Activated CD8-positive, alpha-beta memory T cell treated with anti-CD3 and anti-CD28 coated beads, Interleukin-2, amount 50 U/mL, for 1 hour (primary cell): Measurements from ENCODE around the gene RHOF.

ENCODE experiments used
- DNase-seq: peaks from one replicate; pipeline ENCODE4 v3.0.0-alpha.2; 2020; ENCODE audit errors: extremely low read depth

RHOF gene

DNA sequence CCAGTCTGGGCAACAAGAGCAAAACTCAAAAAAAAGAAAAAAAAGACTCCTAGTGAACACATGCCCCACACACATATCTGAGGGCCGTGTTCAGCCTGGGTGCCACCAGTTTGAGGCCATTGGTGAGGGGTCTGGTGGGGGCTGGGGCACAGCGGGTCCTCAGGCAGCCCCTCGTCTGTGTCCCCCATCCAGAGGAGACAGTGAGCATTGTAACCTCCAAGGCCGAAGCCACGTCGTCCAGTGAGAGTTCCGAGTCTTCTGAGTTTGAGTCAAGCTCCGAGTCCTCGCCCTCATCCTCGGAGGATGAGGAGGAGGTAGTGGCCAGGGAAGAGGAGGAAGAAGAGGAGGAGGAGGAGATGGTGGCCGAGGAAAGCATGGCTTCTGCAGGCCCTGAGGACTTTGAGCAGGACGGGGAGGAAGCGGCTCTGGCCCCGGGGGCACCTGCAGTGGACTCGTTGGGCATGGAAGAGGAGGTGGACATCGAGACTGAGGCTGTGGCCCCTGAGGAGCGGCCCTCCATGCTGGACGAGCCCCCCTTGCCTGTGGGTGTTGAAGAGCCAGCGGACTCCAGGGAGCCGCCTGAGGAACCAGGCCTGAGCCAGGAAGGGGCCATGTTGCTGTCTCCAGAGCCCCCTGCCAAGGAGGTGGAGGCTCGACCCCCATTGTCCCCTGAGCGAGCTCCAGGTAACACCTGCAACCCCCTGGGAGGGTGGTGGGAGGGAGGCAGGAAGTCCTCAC is 25.9 kb upstream of the RHOF start:
- no peak for DNase-seq

- DNase-seq: no peak
Measured at GRCh38 chr12:121817648-121818043, 24.2 kb upstream of the RHOF start.

DNA sequence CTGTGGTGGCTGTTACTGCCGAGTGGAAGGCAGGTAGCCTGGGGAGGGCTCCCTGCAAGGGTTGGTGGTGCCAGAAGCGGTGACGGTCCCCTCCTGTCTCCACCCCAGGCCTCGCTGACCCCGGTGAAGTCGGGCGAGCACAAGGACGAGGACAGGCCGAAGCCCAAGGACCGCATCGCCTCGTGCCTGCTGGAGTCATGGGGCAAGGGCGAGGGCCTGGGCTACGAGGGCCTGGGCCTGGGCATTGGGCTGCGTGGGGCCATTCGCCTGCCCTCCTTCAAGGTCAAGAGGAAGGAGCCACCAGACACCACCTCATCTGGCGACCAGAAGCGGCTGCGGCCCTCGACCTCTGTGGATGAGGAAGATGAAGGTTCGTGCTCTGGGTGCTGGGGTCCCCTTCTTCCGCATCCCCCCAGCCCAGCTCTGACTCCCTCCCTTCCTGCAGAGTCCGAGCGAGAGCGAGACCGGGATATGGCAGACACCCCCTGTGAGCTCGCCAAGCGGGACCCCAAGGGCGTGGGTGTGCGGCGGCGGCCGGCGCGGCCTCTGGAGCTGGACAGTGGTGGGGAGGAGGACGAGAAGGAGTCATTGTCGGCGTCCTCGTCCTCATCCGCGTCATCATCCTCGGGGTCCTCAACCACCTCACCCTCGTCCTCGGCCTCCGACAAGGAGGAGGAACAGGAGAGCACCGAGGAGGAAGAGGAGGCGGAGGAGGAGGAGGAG is 23.6 kb upstream of the RHOF start:
- DNase-seq: no peak

DNA sequence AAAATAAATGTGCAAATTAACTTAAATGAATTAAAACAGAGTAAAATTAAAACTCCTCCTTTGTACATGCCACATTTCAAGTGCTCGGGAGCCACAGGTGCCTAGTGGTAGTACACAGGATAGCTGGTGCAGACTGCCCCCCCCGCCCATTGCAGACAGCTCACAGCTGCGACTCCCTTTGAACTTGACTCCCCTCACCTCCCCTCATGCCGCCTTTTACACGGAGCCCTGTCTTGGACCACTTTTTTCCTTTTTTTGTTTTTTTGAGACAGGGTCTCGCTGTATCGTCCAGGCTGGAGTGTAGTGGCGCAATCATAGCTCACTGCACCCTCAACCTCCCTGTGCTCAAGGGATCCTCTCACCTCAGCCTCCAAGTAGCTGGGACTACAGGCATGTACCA is 21.8 kb upstream of the RHOF start:
- DNase-seq: no peak

- no peak for DNase-seq
Measured at GRCh38 chr12:121814429-121815119, 21.1 kb upstream of the RHOF start.

- no peak for DNase-seq
Measured at GRCh38 chr12:121813951-121814350, 20.5 kb upstream of the RHOF start.

- no peak for DNase-seq
Measured at GRCh38 chr12:121812921-121813896, 19.7 kb upstream of the RHOF start.

- DNase-seq: no peak
Measured at GRCh38 chr12:121812320-121812871, 18.9 kb upstream of the RHOF start.

DNA sequence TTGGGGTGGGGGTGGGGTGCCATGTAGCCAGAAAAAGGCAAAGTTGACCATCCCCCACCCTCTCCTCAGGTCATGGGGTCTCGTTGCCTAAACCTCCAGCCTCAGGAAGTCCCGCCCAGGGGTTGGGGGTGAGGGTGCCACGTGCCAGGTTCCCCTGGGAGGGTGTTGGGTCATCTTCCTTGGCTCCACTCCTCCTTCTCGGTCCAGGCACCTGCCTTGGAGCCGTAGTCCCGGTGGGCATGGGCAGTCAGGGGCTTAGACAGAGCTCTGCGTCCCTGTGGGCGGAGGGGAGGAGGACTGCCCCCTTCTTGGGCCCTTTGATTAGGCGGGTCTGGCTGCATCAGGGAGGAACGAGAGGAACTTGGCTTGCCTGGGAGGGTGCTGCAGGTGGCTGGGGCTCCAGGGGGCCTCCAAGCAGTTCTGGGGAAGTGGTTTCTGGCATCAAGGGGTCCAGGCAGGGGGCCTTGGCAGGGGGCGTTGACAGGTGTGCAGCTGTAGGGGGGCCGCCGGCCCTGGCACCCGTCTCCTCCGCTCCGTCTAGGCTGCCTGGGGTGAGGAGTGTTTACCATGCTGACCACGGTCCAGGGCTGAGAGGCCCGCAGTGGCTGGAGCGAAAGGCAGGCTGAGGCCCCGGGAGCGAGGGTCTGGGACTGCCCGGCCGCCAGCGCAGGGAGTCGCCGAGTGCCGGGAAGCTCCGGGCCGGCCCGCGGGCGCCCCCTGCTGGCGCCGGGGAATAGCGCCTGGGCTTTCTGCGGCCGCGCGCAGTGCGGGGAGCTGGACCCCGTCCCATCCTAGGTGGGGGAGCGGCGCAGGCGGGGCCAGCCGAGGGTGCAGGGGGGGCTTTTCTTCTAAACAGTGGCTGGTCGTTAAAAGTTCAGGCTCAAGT is 18.2 kb upstream of the RHOF start:
- DNase-seq: no peak

DNA sequence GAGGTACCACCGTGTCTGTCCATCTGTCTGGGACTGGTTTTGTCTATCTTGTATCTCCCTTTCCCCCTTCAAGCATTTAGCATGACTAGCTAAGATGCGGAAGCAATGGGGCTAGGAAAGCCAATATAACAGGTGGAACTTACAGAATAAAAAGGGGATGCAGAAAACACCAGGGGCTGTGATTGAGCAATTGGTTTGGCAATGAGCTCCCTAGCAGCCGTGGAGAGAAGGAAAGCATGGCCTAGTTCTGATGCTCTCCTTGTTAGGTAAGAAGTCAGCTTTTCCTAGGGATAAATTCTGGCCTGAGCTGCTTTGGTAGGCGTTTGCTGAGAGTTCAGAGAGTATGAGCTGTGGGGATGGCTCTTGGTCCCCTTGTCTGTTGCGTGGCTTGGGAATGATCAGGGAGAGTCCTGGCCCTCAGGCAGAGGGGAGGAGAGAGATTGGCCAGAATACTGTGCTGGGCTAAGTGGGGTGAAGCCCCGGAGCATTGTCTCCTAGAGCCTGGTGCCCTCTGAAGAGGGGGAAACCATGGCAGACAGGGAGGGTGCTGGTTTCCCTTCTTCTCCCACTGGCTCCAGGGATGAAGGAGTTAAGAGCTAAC is 17.4 kb upstream of the RHOF start:
- DNase-seq: no peak

DNA sequence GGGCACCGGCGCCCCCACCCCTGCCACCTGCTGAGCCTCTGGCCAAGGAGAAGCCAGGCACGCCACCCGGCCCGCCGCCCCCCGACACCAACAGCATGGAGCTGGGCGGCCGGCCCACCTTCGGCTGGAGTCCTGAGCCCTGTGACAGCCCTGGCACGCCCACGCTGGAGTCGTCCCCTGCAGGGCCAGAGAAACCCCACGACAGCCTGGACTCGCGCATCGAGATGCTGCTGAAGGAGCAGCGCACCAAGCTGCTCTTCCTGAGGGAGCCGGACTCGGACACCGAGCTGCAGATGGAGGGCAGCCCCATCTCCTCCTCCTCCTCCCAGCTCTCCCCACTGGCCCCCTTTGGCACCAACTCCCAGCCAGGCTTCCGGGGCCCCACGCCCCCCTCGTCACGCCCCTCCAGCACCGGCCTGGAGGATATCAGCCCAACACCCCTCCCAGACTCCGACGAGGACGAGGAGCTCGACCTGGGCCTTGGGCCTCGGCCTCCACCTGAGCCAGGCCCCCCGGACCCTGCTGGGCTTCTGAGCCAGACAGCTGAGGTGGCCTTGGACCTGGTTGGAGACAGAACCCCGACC is 16.8 kb upstream of the RHOF start:
- no peak for DNase-seq

DNA sequence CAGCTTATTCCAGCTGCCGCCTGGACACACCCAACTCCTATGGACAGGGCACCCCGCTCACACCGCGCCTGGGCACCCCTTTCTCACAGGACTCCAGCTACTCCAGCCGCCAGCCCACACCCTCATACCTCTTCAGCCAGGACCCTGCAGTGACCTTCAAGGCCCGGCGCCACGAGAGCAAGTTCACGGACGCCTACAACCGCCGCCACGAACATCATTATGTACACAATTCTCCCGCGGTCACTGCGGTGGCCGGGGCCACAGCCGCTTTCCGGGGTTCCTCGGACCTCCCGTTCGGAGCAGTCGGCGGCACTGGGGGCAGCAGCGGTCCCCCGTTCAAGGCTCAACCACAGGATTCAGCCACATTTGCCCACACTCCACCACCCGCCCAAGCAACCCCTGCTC is 16.2 kb upstream of the RHOF start:
- no peak for DNase-seq

DNA sequence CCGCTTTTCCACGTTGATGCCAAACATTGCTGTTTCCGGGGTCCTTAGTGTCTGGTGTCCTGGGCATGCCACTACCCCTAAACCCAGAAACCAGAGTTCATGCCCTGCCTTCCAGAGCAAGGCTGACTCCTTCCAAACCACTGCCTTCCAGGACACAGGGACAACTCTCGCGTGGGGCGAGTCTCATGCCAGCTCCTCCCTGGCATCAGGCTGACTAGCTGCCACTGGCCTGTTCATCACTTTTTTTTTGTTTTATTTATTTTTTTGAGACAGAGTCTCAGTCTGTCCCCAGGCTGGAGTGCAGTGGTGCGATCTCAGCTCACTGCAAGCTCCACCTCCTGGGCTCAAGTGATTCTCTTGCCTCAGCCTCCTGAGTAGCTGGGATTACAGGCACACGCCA is 15.1 kb upstream of the RHOF start:
- no peak for DNase-seq

DNA sequence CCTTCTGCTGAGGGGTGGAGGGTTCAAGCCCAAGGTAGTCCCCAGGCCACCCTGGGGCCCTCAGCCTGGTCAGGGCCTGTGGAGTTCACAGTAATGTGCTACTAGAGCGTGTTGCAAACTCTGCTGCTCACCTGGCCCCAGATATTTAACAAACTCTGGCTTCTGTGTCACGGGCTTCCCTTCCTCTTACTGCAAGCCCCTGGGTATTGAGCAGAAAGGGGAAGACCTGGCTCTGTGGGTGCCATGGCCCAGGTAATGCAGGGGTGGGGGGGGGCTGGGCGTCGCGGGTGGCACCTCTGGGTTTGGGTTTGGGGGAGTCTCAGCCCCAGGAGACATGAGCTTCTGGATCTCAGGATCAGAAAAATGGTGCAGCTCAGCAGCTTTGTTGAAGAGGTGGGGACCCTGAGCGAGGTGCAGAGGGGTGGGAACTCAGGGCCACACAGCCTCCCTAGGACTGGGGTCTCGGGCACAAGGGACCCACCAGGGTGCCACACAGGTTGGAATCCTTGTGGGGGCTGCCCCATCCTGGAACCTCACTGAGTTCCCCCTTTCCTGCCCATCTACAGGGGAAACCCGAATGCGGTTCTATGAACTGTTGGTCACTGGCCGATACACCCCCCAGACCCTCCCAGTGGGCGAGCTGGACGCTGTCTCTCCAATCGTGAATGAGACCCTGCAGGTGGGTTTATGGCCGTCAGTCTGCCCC is 14.3 kb upstream of the RHOF start:
- DNase-seq: no peak

DNA sequence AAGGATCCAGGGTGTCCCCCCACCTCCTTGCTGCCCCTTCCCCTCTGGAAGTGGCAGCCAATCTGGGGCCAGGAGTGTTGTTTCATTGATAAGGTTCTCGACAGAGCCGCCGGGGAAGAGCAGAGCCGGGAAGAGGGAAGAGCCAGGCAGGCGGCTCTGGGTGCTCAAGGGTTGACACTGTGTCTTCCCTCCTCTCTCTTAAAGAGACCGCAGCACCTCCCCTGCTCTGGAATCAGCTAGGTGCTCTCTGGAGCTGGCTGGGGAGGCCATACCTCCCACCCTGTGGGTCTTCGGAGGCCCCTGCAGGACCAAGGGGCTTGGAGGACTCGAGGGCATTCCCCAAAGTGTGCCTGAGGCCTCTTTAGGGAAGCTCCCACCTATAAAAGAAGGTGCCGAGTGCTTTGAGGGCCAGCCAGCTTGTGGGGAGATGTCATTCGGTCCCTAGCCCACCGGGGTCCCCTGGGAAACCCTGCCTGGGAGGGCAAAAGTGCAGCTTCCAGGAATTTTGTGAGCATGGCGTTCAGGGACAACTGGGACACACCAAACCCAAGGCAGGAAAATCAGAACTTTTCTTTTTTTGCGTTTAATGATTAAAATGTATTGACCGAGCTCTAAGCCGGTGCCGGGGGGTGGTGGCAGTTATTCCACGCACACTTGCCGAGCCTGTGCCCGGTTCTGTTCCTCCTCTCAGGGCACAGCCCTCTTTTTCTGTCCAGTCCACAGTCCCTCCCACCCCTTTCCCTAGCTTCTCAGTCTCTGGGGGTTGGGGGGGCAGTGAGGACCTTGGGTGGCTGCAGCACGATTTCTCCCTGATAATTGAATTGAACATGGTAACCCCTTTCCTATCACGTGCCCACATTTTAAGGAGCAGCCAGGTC is 13.3 kb upstream of the RHOF start:
- no peak for DNase-seq

DNA sequence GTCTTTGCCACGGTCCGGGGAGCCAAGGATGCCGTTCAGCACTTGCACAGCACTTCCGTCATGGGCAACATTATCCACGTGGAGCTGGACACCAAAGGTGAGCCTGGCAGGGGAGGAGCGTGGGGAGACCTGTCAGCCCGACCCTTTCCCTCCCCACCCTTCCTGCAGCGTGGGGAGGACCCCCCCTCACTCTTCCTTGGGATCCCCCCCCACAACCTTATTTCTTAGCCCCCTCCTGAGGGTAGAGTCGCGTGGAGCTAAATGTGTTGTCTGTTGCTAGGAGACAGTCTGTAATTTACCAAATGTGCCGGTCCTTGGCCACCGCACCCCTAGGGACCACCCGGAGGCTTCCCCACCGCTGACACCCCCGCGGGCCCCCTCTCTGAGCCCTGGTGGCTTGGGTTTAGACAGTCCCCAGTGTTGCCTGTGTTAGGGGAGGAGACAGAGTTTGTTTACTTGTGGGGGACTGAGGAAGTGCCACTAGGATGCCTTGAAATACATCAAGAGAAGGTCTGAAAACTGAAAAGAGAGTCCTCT is 12.6 kb upstream of the RHOF start:
- no peak for DNase-seq

- no peak for DNase-seq
Measured at GRCh38 chr12:121805171-121806008, 11.9 kb upstream of the RHOF start.
